PC-9 (cell line): ENCODE measurements around the gene PGA3.

ENCODE experiments used
- CTCF ChIP-seq: fragments of 200-600 bp; sonication (generic); conservative IDR thresholded peaks from 2 replicates; pipeline ENCODE4 v1.6.1; 2017; ENCODE audit warnings: mixed run types, antibody characterized with exemption, mild to moderate bottlenecking, moderate library complexity
- EZH2 ChIP-seq: fragments of 200-600 bp; sonication (generic); IDR thresholded peaks from 2 replicates; pipeline ENCODE4 v1.8.0; 2017; ENCODE audit warnings: antibody characterized with exemption, low read depth

- no peak for TF ChIP-seq CTCF
- no peak for TF ChIP-seq EZH2
Observed at GRCh38 chr11:61155312-61155711, 48.0 kb upstream of the PGA3 start.
